IMR-90 (cell line): ENCODE results near the gene TPX2. TPM values are rescaled to one million over a fixed set of nuclear protein-coding genes. Genes with fewer than 3 reads are reported as not detected.

Source experiments
- ATAC-seq: fragments of 200-7000 bp; cut with Tn5 transposase; 2 replicates; pipeline ENCODE4 v1.9.1; 2020; ENCODE audit warnings: low read depth, mild to moderate bottlenecking, moderate library complexity
- BruUV-seq: library from RNA; stranded (reverse); fragments of 400-500 nt; replicated peaks from 2 replicates; lab custom pipeline; 2021; lab: Mats Ljungman, UMichigan
- CTCF ChIA-PET: fragments of 300-600 bp; formaldehyde crosslinking; extraction: SDS; loops from one replicate; lab custom pipeline; 2021; ENCODE audit warnings: antibody characterized with exemption; lab: Yijun Ruan, JAX
- POLR2A ChIA-PET: fragments of 300-600 bp; sonication (Branson Sonifier 250); formaldehyde crosslinking; loops from one replicate; lab custom pipeline; 2022; ENCODE audit warnings: antibody characterized with exemption; ENCODE audit not compliant: unreplicated experiment; lab: Charles Lee
- DNase-seq: peaks from one replicate; pipeline ENCODE4 v3.0.0; 2013
- H2AFZ ChIP-seq: replicated peaks from 2 replicates; pipeline ENCODE3; 2013; ENCODE audit warnings: low read length, mild to moderate bottlenecking; ENCODE audit not compliant: poor library complexity
- H2AK5ac ChIP-seq: 2 replicates; pipeline ENCODE4 v1.6.1; 2013; ENCODE audit warnings: low read depth, low read length, inconsistent platforms
- H2AK9ac ChIP-seq: replicated peaks from 2 replicates; pipeline ENCODE3; 2013; ENCODE audit warnings: mild to moderate bottlenecking, low read depth, low read length, moderate library complexity; ENCODE audit not compliant: poor library complexity
- H2BK120ac ChIP-seq: 2 replicates; pipeline ENCODE4 v1.6.1; 2013; ENCODE audit warnings: low read depth, low read length, inconsistent platforms
- H2BK15ac ChIP-seq: 3 replicates; pipeline ENCODE4 v1.6.1; 2013; ENCODE audit warnings: low read depth, low read length, inconsistent platforms
- H2BK20ac ChIP-seq: 2 replicates; pipeline ENCODE4 v1.6.1; 2013; ENCODE audit warnings: low read depth, mild to moderate bottlenecking, inconsistent platforms, low read length, moderate library complexity
- H2BK5ac ChIP-seq: 2 replicates; pipeline ENCODE4 v1.6.1; 2013; ENCODE audit warnings: mild to moderate bottlenecking, low read depth, low read length, inconsistent platforms; ENCODE audit not compliant: poor library complexity, severe bottlenecking
- H3K14ac ChIP-seq: replicated peaks from 2 replicates; pipeline ENCODE4 v1.6.1; 2013; ENCODE audit warnings: low read depth, low read length, inconsistent platforms
- H3K18ac ChIP-seq: 2 replicates; pipeline ENCODE4 v1.6.1; 2013; ENCODE audit warnings: low read depth, low read length, control low read depth
- H3K23ac ChIP-seq: 2 replicates; pipeline ENCODE4 v1.6.1; 2013; ENCODE audit warnings: low read depth, low read length, inconsistent platforms
- H3K27ac ChIP-seq: 2 replicates; pipeline ENCODE4 v1.5.1; 2013; ENCODE audit warnings: mild to moderate bottlenecking, control low read depth, low read length; ENCODE audit not compliant: insufficient read depth
- H3K27me3 ChIP-seq: 2 replicates; pipeline ENCODE4 v1.6.1; 2013; ENCODE audit warnings: low read length; ENCODE audit not compliant: control insufficient read depth, insufficient read depth
- H3K36me3 ChIP-seq: 2 replicates; pipeline ENCODE4 v1.6.1; 2013; ENCODE audit warnings: low read length, mixed read lengths; ENCODE audit not compliant: control insufficient read depth, insufficient read depth
- H3K4ac ChIP-seq: 2 replicates; pipeline ENCODE4 v1.6.1; 2013; ENCODE audit warnings: low read depth, low read length, inconsistent platforms
- H3K4me1 ChIP-seq: 2 replicates; pipeline ENCODE4 v1.6.1; 2013; ENCODE audit warnings: low read length, mixed read lengths; ENCODE audit not compliant: control insufficient read depth, insufficient read depth
- H3K4me2 ChIP-seq: 2 replicates; pipeline ENCODE4 v1.6.1; 2013; ENCODE audit warnings: low read depth, mild to moderate bottlenecking, control low read depth, low read length, moderate library complexity
- H3K4me3 ChIP-seq: 2 replicates; pipeline ENCODE4 v1.5.1; 2013; ENCODE audit warnings: low read depth, mild to moderate bottlenecking, control low read depth, low read length, moderate library complexity; ENCODE audit not compliant: insufficient read depth
- H3K56ac ChIP-seq: 2 replicates; pipeline ENCODE4 v1.6.1; 2013; ENCODE audit warnings: low read length, inconsistent platforms; ENCODE audit not compliant: insufficient read depth; ENCODE audit errors: extremely low read depth
- H3K79me1 ChIP-seq, 2 experiments: 2 replicates each; pipeline ENCODE4 v1.6.1; 2013; ENCODE audit warnings: low read length in 2 of 2, inconsistent platforms in 1 of 2, low read depth in 1 of 2
- H3K9ac ChIP-seq: 2 replicates; pipeline ENCODE4 v1.6.1; 2013; ENCODE audit warnings: low read depth, low read length, control low read depth
- H3K9me1 ChIP-seq: 2 replicates; pipeline ENCODE4 v1.6.1; 2013; ENCODE audit warnings: low read length, inconsistent platforms; ENCODE audit not compliant: insufficient read depth
- H3K9me3 ChIP-seq: 2 replicates; pipeline ENCODE4 v1.6.1; 2013; ENCODE audit warnings: low read length; ENCODE audit not compliant: control insufficient read depth, insufficient read depth
- H4K20me1 ChIP-seq: 2 replicates; pipeline ENCODE4 v1.6.1; 2013; ENCODE audit warnings: low read length, inconsistent platforms; ENCODE audit not compliant: insufficient read depth
- H4K5ac ChIP-seq: 2 replicates; pipeline ENCODE4 v1.6.1; 2013; ENCODE audit warnings: mild to moderate bottlenecking, low read depth, low read length, control low read depth
- H4K8ac ChIP-seq, 2 experiments: 2 replicates each; pipeline ENCODE4 v1.6.1; 2013; ENCODE audit warnings: low read depth in 2 of 2, low read length in 2 of 2, control low read depth in 1 of 2, inconsistent platforms in 1 of 2
- H4K91ac ChIP-seq: 2 replicates; pipeline ENCODE4 v1.6.1; 2013; ENCODE audit warnings: low read depth, low read length, inconsistent platforms; ENCODE audit not compliant: insufficient read depth
- CEBPB ChIP-seq: IDR thresholded peaks from 2 replicates; pipeline ENCODE4 v1.6.1; 2012; ENCODE audit warnings: low read depth, low read length, improper control_type of control experiment
- FOS ChIP-seq: fragments of 150-350 bp; IDR thresholded peaks from 2 replicates; pipeline ENCODE4 v1.6.1; 2016; ENCODE audit warnings: low read depth, low read length
- MAZ ChIP-seq: IDR thresholded peaks from 2 replicates; pipeline ENCODE4 v1.6.1; 2012; ENCODE audit warnings: low read depth, mild to moderate bottlenecking, low read length, improper control_type of control experiment, moderate library complexity, borderline replicate concordance
- WGBS, 2 experiments: methylation state at CpG; one replicate each; pipeline versions ENCODE4 v1.1.5 to v1.1.7; 2013; ENCODE audit warnings: missing lambda C conversion rate in 2 of 2; ENCODE audit not compliant: insufficient read length in 1 of 2; ENCODE audit errors: extremely low coverage in 2 of 2; 5-methylcytosine and 5-hydroxymethylcytosine counted together
- dilution Hi-C: fragments of 300-500 bp; cut with HindIII; formaldehyde crosslinking; loops from one replicate; pipeline ENCODE4 v1.14.3; 2018; ENCODE audit warnings: low sequenced_read_pairs; ENCODE audit not compliant: unreplicated experiment
- in situ Hi-C: fragments of 300-500 bp; cut with MboI; formaldehyde crosslinking; loops from 3 replicates; pipeline ENCODE4 v1.14.3; 2019; ENCODE audit warnings: low sequenced_read_pairs, inconsistent platforms, mixed read lengths
- intact Hi-C: fragments of 100-400 bp; cut with micrococcal nuclease; formaldehyde crosslinking; loops from 2 replicates; pipeline ENCODE4 v1.10.0; 2022
- polyA plus RNA-seq, 3 experiments: library from polyadenylated mRNA; depleted of rRNA; stranded (reverse); fragments of >200 nt; gene quantifications; 2 replicates each; pipeline ENCODE4 v1.2.3, GENCODE V29; 2012; ENCODE audit warnings: low replicate concordance in 1 of 3
- total RNA-seq: library from RNA; depleted of rRNA; stranded (reverse); fragments of >200 nt; gene quantifications from 2 replicates; pipeline ENCODE4 v1.2.3, GENCODE V29; 2012

TPX2 gene
- total and polyA plus RNA-seq, 2 of the 4 experiments (the other 2 are of a cell fraction), result 28.5 to 72.2 TPM

DNA sequence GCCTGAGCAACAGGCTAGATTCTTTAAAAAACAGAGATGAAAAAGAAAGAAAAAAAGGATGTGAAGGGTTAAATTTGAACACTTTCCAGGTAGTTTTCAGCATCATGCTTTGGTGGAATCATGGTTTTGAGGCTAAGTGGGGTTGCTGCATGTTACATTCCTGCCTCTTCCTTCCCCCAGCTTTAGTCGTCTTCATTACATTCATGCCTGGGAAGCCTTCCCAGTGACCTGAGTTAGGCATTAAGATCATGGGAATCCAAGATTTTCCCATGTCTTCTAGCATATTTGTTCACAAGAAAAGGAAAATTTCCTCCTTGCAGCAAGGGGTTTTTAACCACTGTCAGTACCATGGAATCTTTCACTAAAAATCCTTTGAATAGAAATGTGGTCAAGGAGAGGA, 12.0 kb downstream of the TPX2 start:
- Histone ChIP-seq H4K91ac (0 out of 2 replicates have a peak overlapping the region, but pooled peaks have one; percentile 35), H2AK9ac (peak overlapping the region; percentile 59), H3K27me3 (no peaks in the 10 kb centered on the region), H3K4ac (peak overlapping the region; percentile 42; the same call in 1 of the 2 replicates), H3K23ac (peak overlapping the region; percentile 46), H3K9me3 (no peaks in the 10 kb centered on the region), H3K4me3 (no peak overlapping the region), H3K36me3 (no peaks in the 10 kb centered on the region), H3K56ac (no peak overlapping the region), H2BK15ac (peak overlapping the region; percentile 54; the same call in 1 of the 3 replicates), H2BK120ac (peak overlapping the region; percentile 50; the same call in 1 of the 2 replicates), H3K9me1 (peaks cover 5% of the 10 kb centered on the region; the same call in 1 of the 2 replicates), H3K4me2 (peak overlapping the region; percentile 67), H3K79me1 (peaks cover 3 to 43% of the 10 kb centered on the region in 2 experiments; a peak in 2 of 4 replicates), H3K14ac (0 out of 2 replicates have a peak overlapping the region, but pooled peaks have one; percentile 66), H2BK5ac (peak overlapping the region; percentile 71), H2BK20ac (no peak overlapping the region), H3K18ac (peak overlapping the region; percentile 94), H2AK5ac (peak overlapping the region; percentile 47; the same call in 1 of the 2 replicates), H3K9ac (peak overlapping the region; percentile 46; the same call in 1 of the 2 replicates), H4K8ac (peak overlapping the region in 1 of 2 experiments; percentile 78; a peak in 2 of 4 replicates), H2AFZ (peak overlapping the region; percentile 55), H4K5ac (peak overlapping the region; percentile 86), H3K4me1 (peaks cover 12% of the 10 kb centered on the region), H4K20me1 (peaks cover 3% of the 10 kb centered on the region; the same call in 1 of the 2 replicates), H3K27ac (peak overlapping the region; percentile 91; the same call in 1 of the 2 replicates)
- POLR2A ChIA-PET, result no interaction called here
- WGBS, 2 experiments, result no CpG with 5 or more reads among the region's 1 CpG
- no TSS peak for BruUV-seq
- intact Hi-C loops (no loop called here), dilution Hi-C loops (no loop called here), in situ Hi-C loops (no loop called here)
- CTCF ChIA-PET, result interaction anchor here (0.6 kb wide), 1 partner anchor 22 kb away, joined by 5 read pairs; no protein-coding TSS in a partner anchor
- peak; percentile 97 for DNase-seq
- TF ChIP-seq MAZ, result no peak
- TF ChIP-seq CEBPB, result peak; percentile 27; the same call in 1 of the 2 replicates
- TF ChIP-seq FOS, result 0 out of 2 replicates have a peak, but pooled peaks have one; percentile 3
- peak; percentile 81 for ATAC-seq
